Activated T-cell treated with anti-CD3 and anti-CD28 coated beads for 4 hours (primary cell): ENCODE measurements around the gene GNAI2.
"Not testable (repeated sequence)": the region's sequence is repeated elsewhere in the genome, so short reads cannot be mapped to it uniquely, and the experiment has no call there.

Experiments
- DNase-seq: peaks from one replicate; pipeline ENCODE4 v3.0.0-alpha.2; 2020

Gene GNAI2

DNA sequence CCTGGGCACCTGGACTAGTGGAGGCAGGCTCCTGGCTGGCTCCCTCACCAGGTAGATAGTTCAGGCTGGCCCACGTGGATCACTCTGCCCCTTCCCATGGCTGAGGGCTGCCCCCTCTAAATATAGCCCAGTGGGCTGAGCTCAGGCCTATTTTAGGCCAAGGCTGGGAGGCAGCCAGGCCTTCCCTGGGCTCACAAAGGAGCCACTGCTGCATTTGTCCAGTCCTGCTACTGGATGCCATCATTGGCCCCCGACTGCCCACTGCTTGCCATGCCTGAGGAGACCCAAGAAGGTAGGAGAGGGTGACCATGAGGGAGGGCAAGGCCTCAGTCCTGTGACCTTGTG lies 42.8 kb downstream of the GNAI2 start, which contains the start of gene LSMEM2:
LSMEM2 (plus strand) TSS at position 208 of the 345 bp plus-strand sequence; CDS start at position 235, 27 bp downstream.
- DNase-seq = no peak

DNA sequence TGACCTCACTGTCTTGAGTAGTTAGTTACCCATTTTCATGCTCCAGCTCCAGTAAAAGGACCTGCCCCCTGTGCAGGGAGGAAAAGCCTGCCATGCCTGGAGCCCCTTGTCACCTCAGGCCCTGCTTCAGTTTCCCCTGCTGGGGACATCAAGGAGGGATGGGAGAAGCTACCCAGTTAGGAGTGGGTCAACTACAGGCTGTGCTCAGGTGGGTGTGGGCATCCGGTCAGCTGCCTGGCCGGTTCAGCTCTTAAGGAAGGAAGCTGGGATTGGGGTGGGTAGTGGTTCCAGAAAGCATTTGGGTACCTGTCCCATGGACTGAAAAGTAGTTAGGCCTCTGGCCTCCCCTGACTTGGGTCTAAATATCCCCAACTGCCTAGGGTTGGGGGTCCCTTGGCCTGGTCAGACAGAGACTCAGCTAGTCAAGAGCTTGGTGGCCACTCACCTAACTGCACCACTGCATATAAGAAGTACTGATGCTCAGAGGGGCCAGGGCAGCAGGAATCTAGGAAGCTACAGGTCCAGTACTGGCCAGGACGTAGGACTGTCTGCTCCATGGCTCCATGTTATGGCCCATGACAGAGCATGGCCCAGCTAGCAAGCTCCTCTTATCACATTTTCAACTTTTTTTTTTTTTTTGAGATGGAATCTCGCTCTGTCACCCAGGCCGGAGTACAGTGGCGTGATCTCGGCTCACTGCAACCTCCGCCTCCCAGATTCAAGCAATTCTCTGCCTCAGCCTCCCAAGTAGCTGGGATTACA lies 43.4 kb downstream of the GNAI2 start:
- DNase-seq = no peak

DNA sequence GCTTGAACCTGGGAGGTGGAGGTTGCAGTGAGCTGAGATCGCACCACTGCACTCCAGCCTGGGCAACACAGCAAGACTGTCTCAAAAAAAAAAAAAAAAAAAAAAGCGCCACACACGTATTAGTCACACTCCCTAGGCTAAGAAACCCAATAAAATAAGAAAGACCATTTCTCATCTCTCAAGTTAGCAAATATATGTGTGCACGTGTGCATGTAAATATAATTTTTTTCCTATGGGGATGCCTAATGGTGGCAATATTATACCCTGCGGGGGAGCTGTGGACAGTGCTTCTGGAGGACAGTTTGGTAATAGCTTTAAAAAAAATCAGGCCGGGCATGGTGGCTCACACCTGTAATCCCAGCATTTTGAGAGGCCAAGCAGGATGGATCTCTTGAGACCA lies 48.1 kb downstream of the GNAI2 start:
- DNase-seq = not testable (repeated sequence)

DNA sequence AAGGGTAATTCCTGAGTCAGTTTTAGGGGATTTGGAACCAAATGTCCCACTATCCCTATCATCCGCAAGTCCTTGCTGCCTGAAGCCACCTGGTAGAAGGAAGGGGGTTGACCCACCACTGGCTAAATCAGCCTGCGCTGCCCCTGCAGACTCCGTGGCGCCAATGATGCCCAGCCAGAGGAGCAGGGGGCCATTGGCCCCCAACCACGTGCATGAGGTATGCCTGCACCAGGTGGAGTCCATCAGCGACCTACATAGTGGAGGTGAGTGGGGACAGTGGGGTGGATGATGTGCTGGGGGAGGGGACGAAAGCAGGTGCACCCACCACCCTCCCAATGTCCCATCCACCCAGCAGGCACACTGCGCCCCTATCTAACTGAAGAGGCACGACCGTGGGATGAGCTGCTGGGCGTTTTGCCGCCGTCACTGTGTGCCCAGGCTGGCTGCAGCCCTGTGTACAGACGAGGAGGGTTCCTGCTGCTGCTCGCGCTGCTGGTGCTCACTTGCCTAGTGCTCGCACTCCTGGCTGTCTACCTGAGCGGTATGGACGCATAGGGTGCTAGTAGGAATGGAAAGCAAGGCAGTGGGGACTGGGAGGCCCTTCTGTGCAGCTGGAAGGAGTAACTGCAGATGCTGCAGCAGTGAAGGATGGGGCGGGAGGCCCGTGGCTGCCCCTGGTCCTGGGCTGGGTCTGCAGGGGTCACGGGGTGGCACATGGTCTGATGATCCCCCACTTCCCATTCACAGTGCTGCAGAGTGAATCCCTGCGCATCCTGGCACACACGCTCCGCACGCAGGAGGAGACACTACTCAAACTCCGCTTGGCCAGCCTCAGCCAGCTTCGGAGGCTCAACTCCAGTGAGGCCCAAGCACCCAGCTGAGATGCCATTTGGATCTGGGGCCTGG lies 50.6 kb downstream of the GNAI2 start:
- DNase-seq = no peak

DNA sequence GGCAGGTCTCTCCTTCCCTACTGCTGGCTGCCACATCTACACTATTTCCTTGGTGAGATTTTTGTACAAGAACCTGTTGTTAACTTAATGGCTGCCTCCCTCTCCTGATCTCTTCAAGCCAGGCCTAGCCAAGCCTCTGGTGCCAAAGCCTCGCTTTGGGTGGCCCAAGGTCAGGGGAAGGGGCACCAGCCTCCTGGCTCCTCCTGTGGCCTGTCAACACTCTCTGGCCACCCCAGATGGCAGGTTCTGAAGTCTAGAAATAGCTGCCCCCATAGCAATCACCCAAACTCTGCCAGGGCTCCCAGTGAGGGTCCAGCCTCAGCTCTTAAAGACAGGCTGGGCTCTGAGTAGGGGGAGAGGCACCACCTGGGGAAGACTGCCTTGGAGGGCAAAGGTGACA lies 51.3 kb downstream of the GNAI2 start:
- no peak for DNase-seq

DNA sequence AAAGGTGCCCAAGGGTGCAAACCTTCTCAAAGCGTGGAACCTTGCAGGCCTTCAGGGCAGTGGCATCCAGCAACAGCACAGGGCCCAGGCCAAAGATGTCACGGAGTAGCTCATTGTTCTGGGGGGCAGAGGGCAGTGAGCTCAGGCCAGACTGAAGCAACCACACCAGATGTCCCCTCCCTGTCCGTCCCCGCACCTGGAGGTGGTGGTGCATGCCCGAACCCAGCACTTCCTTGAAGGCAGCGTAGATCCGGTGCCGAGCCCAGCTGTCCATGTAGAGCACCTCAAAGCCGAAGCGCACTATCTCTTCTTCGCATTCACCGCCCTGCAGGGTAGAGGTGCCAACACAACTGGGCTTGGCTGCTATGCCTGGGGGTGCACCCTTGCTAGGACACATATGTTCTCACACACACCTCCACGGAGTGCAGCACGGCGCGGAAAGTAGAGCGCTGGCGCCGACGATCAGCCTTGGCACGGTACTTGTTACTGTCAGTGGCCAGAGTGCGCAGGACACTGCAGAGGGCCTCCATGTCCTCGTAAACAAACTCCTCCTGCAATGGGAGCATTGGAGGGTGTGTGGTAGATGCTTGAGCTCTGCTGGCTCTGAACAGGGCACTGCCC lies 52.5 kb downstream of the GNAI2 start:
- DNase-seq = no peak

DNA sequence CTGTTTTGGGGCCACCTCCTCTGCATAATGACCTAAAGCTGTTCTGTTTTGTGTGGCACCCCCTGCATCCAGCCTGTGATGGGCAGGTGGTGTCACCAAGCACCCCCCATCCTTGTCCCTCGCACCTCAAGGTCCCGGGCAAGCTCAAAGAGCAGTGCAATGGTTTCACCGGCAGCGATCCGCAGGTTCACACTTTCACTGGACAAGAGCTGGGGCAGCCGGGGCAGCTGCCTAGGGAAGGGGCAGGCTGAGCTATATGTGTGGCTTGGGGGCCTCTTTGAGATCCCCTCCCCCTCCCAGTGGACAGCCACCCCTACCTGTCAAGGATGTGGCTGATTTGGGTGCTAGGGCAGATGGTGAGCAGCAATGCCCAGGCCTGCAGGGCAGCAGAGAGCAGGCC lies 53.1 kb downstream of the GNAI2 start:
- DNase-seq = no peak

DNA sequence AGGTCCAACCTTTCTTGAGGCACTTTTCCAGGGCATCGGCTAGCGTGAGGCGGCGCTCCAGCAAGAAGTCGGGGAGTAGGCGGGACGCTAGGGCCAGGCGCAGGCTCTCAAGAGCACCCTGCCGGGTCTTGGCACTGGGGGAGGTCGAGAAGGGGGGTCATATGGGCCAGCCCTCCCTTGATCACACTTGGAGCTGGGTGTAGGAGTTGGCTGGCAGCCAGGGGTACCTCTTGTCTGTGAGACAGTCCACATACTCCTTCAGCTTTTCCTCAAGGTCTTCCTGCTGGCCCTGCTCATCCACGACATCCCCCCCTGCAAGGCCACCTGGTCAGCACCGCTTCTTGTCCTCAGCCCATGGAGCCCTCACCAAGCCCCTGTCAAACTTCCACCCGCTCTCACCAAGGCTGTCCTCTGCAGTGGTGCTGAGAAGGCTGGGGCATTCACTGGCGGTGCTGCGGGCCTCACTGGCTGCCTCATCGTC lies 54.2 kb downstream of the GNAI2 start:
- DNase-seq = no peak

DNA sequence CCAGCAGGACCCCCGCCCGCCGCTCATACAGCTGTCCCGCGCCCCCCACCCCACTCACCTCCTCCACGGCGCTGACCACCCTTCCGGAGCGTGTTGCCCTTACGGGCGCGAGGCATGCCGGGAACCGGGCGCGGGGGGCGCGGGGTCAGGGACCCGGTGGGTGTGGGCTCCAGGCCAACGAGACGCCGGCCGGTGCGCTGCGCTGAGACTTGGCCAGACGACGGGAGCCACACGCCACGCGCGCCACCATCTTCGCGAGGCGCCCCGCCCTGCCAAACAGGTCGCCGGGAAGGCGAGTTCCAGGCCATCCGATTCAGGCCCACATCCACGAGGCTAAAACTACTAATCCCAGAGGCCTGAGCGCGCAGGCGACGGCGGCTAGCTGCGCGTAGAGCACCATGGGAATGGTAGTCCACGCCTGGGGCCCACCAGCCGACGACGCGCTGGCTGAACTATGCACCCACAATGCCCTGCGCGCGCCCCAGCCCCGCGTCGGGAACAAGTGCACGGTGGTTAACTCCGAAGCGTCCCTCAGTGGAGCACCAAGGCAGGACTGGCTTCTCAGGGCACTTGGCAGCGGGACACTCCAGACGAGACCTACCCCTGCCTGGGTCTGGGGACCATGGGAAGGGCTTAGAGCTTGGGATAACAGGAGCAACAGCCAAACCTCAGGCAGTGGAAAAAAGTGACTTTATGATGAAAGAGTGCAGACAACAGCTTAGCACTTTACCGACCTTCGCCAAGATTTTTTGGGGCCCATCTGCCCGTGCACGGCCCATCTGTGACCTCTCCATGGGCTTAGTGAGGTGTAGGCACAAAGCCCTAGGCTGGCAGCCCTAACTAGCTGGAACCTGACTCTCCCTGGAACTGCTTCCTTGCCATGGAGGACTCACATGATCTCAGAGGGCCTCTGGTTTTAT lies 56.4 kb downstream of the GNAI2 start, which contains the start of gene IFRD2:
IFRD2 (minus strand) TSS at position 271 of the 920 bp plus-strand sequence; CDS start at position 116, 155 bp downstream.
- DNase-seq = peak; percentile 90

DNA sequence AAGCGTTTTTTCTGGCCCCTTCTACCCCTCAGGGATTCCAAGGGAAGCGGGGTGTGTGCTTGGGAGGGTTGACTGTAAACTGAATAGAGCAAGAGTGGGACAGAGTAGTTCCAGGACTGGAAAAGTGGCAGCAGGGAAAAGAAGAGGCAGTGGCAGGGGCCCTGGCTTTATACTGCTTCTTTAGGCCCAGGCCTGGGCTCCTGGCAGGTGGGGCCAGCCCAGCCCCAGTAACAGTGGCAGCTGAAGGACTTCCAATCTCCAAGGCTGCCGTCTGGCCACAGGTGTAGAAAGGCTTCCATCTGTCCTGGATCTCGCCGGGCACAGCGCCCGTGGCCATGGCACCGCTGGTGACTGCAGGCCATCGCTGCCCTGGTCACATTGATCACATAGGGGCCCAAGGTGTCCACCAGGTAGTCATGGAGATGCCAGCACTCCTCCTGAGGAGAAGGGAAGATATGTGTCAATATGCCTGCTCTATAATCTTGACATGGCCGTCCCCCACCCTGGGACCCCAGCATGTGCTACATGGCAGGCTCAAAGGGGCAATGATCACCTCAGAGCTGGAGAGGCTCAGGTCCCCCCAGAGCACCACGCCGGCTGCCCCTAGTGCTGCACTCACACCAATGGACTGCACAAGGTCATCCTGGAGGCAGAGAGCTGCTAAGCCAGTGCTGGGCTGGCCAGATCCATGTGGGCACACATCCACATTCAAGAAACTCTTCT lies 57.2 kb downstream of the GNAI2 start:
- DNase-seq = no peak

DNA sequence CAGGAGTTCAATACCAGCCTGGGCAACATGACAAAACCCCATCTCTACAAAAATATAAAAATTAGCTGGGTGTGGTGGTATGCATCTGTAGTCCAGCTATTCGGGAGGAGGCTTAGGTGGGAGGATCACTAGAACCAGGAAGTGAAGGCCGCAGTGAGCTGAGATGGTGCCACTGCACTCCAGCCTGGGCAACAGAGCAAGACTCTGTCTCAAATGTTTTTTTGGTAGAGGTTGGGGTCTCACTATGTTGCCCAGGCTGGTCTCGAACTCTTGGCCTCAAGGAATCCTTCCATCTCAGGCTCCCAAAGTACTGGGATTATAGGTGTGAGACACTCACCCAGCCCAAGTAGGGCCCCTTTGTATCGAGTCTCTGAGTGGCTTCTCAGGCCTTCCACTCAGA lies 58.1 kb downstream of the GNAI2 start:
- DNase-seq = no peak

DNA sequence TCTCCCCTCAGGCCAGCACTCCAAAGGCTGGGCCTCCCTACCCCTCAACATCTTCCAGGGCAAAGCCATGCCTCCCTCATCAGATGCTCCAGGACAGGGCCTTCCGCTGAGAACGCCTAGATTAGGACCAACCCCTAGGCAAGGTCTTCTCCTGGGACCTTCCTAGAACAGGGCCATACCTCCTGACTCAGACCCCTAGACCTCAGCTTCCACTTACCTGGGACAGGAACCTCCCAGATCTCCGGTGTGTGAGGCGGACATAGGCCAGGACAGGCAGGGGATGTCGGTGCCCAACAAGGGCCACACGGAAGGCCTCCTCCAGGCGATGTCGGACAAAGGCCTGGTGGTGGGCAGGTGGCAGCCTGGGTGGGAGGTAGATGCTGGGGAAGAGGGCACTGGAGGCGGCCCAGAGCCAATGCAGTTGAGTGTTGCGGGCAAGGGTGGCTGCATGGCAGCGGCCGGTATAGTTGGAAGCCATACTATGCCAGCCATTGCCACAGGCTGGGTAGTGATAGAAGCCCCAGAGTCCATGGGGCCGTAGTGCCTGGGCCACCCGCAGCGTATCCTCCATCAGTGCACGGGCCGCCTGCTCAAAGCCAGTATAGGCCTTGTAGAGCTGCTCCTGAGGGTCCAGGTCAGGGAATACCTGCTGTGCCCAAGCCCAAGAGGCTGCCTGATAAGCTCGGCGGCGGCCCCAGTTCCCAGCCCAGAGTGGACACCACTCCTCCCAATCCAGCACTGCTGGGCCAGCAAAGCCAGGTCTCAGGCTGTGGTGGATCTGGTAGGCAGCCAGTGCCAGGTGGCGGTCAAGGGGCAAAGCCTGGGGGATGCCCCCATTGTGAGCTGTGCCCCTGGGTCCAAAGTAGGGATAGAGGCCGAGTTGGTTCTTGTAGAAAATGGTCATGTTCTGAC lies 58.7 kb downstream of the GNAI2 start:
- no peak for DNase-seq

DNA sequence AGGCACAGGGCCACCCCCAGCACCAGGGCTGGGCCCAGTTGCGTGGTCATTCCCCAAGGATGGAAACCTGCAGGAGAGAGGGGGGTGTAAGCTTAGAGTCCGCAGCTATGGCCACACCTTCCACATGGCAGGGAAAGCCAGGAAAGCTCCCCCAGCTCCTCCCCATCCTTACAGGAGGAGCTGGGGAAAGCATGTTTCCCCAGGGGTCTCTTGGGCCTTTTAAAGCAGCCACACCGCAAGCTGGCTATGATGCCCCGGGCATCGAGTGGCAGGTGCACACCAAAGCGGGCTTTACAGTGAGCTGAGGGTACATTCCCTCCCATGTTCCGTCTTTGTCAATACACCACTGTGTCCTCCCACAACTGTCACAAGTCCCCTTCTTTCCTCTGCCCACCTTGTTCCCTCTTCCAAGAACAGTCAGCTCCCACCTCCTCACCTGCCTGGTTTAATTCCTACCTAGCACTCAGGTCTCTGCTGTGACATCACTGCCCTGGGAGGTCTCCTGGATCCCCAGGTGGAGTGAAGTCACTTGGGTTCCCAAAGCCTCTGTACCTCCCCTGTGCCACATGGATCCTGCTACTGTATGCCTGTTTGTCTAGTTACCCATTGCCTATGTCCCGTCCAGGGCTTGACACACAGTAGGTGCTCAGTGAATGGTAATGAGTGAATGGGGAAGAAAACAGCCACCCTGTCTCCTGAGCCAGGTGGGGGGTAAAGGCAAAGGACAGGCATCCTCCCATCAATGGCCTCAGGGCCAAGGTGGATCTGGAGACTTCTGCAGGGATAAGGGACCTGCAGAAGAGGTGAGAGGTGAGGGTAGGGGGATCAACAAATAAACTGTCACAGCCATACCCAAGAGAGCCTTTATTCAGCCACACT lies 59.8 kb downstream of the GNAI2 start:
- DNase-seq = no peak

DNA sequence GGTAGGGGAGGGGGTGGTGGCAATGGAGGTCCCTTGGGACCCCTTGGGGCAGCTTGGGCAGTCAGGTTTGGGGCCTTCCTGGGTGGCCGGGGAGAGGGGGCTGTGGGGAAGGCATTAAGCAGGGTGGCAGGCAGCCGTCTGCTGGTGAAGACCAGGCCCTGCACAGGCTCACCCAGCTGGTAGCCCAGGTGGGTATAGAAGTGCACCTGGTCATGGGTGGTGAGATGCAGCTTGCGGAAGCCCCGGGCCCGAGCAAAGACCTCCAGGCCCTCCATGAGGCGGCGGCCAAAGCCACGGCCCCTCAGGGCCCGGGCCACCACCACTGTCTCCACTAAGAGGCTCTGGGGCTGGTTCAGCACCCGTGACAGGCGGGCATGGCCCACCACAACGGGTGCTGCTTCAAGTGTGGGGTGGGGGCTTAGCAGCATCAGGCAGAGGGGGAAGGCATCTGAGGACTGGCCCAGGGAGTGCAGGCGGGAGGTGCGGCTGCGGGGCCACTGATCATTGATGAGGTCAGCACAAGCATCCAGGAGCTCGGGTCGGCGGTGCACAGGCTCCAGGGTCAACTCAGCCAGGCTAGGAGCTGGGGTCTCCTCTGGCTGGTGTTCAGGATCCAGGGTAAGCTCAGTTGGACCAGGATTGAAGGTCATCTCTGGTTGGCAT lies 60.8 kb downstream of the GNAI2 start:
- DNase-seq = no peak

DNA sequence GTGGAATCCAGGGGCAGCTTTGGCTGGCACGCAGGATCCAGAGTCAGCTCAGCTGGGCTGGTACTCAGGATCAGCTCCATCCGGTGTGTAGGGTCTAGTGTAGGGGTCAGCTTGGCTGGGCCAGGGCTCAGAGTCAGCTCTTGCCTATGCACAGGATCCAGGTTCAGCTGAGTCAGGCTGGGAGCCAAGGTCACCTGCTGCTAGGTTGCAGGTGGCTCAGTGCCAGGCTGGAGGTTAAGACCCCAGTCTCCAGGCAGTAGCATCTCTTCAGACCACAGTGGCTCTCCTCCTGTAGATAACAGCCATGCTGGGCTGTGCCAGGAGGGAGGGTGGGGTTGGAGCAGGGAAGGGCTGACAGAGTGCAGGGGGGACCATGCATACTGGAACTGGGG lies 61.4 kb downstream of the GNAI2 start:
- DNase-seq = no peak

DNA sequence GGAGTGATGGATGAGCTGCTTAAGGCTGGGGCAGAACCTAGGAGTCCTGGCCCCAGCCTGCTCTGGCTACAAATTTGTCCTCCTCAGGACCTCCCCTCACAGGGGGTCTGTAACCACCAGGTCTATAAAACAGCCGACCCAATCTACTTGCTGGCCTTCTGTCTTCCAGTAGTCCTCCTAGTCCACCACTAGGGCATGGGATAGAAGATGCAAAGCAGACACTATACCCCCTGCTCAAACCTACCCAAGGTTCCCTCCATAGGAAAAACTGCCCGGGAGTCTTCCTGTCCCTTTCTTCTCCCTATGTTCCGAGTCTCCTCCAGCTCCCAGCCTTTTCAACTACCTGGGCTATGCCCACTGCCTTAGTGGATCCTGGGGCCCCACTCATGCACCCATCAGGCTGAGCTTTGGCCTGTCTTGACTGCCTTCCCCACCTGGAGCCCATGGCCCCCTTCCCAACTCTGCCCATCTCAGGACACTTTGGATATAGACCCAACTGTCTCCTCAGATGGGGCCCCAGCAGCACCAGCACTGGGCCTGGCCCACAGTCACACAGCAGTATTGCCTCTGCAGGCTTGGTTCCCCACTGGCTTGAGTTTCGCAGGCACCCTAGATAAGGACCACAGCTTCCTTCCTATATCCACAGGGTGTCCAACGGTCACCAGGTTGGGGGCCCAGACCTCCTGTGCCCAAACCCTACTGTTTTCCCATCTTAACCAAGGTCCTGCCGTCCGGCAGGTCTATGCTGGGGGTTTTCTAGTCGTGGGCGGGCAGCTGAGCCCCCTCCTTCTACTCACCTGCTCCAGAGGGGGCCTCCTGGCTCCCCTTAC lies 62.1 kb downstream of the GNAI2 start:
- DNase-seq = no peak

DNA sequence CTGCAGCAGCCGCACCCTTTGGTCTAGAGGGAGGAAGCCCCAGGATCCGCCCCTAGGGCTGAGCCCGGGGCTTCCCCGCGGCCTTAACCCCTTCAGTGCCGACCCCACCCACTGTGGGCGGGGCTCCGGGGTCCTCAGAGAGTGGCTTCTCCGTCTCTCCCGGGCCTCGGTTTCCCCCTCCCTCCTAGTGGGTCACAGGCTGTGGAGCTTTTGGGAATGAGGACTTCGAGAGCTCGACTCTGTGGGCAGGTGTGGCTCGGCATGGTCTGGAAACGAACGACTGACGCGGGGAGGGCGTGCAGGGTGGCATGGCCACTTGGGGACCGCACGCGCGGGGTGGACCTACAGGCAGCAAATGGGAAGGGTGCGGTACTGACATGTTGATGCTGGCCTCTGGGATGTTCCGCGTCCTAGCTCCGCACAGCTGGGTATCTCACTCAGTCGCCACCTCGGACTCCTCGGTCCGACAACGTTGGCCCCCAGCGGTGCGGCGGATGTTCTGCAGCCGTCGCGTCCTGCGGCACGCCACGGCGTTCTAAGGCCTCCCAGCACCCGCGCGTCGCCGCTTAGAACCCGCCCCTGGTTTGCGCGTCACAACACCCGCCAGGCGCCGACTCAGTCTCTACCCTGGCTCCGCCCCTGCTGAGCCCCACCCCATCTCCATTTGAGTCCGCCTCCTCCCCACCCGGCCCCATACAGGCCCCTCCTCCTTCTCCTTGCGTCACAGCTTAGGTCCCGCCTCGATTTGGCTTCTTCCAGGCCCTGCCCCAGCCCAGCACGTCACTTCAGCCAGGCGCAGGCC lies 63.0 kb downstream of the GNAI2 start, which contains the start of the genes HYAL3 and NAA80:
HYAL3 (minus strand) TSS at position 570 of the 802 bp plus-strand sequence. CDS start 3,803 bp downstream, outside the sequence.
NAA80 (minus strand) TSS at position 570 of the 802 bp plus-strand sequence. CDS start 1,942 bp downstream, outside the sequence.
- DNase-seq = peak; percentile 99
